Medulla oblongata (tissue), 1 donor: ENCODE measurements around the gene SNX20.
A peak's percentile ranks its signal among the peaks of the same experiment; 100 is the strongest.

Experiments used
- DNase-seq: peaks from one replicate; pipeline ENCODE4 v3.0.0-alpha.2; 2015; ENCODE audit errors: extremely low spot score

The SNX20 gene

DNA sequence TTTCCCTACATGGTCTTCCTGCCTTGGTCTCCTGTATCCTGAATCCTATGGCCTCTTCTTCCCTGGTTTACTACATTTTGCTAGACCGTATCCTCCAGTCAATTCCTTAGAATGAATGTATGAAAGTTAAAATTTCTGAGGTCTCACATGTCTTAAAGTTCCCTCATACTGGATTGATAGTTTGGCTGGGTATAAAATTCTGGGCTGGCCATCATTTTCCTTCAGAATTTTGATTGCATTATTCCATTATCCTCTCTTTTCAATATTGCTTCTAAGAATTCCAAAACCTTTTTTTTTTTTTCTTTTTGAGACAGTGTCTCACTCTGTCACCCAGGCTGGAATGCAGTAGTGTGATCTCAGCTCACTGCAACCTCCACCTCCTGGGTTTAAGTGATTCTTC is 23.1 kb upstream of the SNX20 start:
- DNase-seq: no peak

DNA sequence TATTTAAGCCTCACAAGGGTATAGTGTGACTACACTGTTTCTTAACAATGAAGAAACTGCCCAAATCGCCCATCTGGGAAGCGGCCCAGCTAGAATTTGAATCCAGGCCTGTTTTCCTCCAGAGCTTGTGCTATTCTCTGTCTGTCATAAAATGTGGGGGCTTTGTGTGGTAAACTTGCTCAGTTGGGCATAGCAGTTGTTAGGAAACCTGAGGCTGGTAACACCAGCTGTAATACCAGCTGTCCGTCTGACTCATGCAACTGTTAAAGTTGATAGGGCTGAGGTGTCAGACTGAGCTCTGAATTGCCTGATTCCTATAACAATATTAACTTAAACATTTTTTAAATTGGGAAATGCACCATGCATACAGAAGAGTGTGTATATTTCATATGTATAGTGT is 21.6 kb upstream of the SNX20 start:
- DNase-seq: no peak

GRCh38 chr16:50699326-50700159 is 18.4 kb upstream of the SNX20 start:
- DNase-seq: no peak

- DNase-seq: peak; percentile 82
Observed at GRCh38 chr16:50697881-50698767, 17.0 kb upstream of the SNX20 start.

DNA sequence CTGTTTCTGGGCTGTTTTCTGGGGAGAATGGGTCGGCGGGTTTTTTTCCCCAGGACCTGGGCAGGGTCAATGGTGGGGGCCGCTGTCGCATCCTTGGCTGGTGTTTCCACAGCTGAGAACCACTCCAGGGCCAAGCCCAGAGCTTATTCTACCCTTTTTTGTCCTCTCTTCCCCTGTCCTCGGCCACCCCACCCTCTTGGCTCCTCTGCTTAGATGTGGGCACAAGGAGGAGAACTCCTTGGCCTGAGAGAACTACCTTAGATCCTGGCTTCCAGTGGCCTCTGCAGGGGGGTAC is 16.3 kb upstream of the SNX20 start:
- no peak for DNase-seq

DNA sequence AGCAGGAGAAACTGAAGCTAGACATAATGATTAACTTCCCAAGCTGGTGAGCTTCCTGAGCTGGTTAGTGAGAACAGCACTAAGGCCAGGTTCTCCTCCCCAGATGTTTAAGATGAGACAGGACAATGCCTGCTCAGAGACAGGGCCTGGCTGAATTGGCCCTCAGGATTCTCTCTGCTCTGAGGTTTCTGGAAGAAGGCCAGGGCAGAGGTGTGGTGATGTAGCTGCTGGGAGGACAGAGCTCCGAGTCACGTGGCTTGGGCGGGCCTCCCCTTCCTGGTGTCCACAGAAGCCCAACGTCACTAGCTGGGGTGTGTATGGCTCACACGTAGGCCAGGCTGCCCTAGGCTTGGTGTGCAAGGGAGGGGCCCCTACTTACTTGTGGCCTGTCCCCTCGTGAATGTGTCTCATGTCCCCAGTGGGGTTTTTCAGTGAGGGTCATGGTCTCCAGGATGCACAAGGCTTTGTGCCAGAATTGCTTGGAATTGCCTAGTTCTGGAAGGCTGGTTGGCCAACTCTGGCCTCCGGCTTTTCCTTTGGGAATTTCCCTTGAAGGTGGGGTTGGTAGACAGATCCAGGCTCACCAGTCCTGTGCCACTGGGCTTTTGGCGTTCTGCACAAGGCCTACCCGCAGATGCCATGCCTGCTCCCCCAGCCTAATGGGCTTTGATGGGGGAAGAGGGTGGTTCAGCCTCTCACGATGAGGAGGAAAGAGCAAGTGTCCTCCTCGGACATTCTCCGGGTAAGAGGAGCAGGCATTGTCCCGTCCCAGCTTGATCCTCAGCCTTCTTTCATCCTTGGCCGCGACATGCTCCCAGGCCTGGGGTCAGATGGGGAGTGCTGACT is 15.7 kb upstream of the SNX20 start:
- DNase-seq: peak; percentile 63

DNA sequence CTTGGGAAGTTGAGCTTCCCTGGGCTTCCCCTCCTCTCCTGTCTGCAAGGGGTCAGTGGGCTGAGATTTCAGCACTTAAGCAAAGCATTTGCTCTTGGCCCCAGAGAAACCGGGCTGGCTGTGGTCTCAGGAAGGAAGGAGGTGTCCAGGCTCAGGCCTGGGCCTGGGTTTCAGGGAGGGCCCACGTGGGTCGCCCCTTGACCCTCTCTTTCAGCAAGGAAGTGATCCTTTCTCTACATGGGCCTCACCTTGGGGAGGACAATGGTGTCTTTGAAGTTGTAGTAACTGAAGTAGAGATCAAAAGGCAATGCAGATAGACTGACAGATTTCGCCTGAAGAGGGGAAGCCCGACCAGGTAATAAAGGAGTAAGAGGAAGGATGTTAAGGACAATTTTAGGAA is 15.0 kb upstream of the SNX20 start:
- DNase-seq: no peak

- DNase-seq: peak; percentile 65
Observed at GRCh38 chr16:50695017-50696000, 14.2 kb upstream of the SNX20 start.

DNA sequence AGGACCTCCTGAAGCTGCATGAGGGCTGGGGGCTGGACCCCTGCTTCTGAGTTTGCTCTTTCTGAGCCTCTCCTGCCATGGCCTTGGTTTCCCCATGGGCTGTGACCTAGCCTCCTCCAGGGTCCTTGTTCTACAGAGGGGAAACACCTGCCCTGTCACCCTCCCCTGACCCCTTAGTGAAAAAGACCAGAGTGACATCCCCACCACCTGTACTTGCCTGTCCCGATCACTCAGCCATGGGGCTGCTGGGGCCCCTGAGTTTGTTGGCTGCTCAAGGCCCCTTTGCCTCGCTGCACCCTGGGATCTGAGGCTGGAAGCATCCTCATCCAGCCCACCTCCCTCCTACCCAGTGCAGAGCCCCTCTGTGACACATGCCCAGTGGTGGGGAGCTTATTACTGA is 13.1 kb upstream of the SNX20 start:
- DNase-seq: no peak

DNA sequence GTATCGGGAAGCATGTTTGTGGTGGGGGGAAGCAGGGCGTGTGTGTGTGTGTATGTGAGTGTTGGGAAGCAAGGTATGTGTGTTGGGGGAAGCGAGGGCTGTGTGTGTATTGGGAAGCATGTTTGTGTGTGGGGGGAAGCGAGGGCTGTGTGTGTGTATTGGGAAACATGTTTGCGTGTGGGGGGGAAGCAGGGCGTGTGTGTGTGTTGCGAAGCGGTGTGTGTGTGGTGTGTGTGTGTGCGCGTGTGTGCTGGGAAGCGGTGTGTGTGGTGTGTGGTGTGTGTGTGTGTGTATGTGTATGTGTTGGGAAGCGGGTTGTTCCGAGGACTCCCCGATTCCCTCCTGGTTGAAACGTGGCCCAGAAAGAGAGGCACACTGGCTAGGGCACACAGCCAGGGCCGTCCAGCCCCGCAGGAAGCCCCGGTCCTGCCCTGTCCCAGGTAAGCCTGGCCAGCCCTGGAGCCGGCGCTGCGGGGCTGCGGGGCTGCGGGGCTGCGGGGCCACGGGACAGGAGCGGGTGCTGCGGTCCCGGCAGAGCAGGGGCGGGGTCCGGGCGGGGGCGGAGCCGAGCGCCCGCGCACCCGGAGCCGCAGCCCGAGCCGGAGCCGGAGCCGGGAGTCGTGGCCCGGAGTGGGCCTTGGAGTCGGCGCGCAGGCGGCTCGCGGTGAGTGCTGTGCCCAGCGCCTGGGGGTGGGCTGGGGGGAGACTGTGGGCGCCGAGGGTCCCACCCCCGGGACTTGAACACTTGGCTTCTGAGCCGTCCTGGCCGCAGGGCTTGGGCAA is 12.1 kb upstream of the SNX20 start, which contains the start of gene NOD2:
Gene NOD2 (plus strand): TSS at position 608 of the 783 bp plus-strand sequence. CDS start 5,890 bp downstream, outside the sequence.
- DNase-seq: no peak

- DNase-seq: no peak
Observed at GRCh38 chr16:50692644-50692998, 11.5 kb upstream of the SNX20 start.

- DNase-seq: no peak
Observed at GRCh38 chr16:50690177-50690576, 9.1 kb upstream of the SNX20 start.

- DNase-seq: no peak
Observed at GRCh38 chr16:50688867-50689266, 7.8 kb upstream of the SNX20 start.

- no peak for DNase-seq
Observed at GRCh38 chr16:50688083-50688482, 7.0 kb upstream of the SNX20 start.

- DNase-seq: no peak
Observed at GRCh38 chr16:50685462-50686063, 4.5 kb upstream of the SNX20 start.

DNA sequence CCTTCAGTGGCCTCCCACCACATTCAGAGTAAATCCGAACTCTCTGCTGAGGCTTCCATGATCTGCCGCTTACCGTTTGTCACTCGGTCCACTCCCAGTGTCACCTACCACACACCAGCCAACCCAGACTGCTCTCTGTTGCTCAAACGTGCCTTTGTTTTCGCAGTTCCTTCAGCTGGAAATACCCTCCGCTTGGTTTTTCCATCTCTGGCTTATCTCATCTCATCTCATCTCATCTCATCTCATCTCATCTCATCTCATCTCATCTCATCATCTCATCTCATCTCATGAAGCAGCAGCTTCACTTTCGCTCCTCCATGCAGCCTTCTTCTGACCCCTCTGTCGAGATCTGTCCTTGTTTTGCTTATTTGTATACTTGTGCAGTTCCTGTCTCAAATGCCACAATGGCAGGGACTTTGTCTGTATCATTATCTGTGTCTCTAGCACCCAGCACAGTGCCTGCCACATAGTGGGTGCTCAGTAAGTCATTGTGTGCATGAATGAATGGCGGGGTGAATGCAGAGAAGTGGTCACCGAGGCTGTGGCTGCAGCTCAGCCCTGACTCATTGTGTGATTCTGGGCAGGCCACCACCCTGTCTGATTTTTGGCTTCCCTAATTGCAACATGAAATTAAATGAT is 3.8 kb upstream of the SNX20 start:
- no peak for DNase-seq

DNA sequence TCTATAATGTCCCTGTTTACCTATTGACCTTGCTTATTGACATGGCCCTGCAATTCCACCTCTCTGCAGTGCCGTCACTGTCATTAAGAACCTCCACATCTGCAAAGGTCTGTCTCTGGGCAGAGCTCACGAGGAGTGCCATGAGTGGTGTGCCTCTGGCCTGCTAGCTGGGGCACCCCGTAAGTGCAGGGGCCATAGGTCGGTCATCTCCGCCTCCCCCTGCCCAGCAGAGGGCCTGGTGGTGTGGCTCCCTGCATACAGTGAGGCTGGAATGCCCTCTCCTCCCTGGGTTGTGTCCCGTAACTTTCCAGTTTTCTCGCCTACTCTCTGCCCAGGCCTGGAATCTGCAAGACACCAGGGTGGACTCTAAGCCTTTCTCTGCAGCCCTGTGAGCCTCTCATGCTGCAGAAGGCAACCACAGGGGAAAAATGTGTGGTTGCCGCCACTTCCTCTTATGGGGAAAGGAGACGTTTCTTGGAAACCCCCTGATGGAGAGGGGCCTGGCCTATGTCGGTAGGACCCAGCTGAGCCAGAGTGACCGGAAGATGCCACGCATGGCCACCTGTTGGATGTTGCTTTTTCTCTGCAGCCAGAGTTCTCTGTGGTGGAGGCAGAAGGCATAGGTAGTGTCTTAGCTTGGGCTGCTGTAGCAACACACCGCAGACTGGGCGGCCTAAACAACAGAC is 2.7 kb upstream of the SNX20 start:
- peak; percentile 68 for DNase-seq

DNA sequence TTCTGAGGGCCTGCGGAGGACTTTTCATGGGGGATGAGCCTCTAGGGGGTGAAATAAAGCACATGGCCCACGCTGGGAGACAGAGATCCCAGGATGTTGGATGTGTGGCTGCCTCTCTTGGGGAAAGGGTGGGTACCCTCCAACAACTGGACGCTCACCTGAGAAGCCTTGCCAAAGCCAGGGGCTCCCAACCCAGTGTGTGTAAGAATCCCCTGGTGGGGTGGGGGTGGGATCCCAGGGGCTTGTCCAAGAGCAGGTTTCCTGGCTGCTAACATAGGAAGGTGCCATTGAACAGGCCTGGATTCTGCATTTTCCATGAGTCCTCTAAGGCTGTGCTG is 587 bp downstream of the SNX20 start:
- DNase-seq: no peak
